ENCODE measurements around the gene DCTD.

DNA sequence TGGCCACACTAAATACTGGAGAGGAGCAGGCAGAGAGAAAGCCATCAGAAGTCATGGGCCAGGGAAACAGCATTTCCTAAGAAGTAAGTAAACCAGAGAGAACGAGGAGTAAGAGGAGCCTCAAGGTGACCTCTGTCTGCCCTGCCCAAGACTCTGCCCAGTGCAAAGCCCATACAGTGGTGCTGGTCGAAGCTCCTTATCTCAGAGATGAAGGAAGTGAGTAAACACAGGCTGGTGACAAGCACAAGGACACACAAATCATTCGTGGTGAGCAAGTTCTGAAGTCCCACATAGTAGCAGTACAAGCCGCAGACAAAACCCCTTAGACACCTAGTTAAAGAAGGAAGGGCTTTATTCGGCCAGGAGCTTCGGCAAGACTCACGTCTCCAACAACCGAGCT is 62.7 kb downstream of the DCTD start:
- TF ChIP-seq, protein P1, sequence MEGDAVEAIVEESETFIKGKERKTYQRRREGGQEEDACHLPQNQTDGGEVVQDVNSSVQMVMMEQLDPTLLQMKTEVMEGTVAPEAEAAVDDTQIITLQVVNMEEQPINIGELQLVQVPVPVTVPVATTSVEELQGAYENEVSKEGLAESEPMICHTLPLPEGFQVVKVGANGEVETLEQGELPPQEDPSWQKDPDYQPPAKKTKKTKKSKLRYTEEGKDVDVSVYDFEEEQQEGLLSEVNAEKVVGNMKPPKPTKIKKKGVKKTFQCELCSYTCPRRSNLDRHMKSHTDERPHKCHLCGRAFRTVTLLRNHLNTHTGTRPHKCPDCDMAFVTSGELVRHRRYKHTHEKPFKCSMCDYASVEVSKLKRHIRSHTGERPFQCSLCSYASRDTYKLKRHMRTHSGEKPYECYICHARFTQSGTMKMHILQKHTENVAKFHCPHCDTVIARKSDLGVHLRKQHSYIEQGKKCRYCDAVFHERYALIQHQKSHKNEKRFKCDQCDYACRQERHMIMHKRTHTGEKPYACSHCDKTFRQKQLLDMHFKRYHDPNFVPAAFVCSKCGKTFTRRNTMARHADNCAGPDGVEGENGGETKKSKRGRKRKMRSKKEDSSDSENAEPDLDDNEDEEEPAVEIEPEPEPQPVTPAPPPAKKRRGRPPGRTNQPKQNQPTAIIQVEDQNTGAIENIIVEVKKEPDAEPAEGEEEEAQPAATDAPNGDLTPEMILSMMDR (IDR thresholded peaks at IDR 0.05): no peak
- TF ChIP-seq POLR2AphosphoS5 (IDR thresholded peaks at IDR 0.05) (no peak), EP300 (IDR thresholded peaks at IDR 0.05) (no peak)
